ENCODE results near the gene ACOT9. TPM values are rescaled to one million over a fixed set of nuclear protein-coding genes. Genes with fewer than 3 reads are reported as not detected.

Gene ACOT9
- total RNA-seq, 1 experiment from 2014 or later: 75.6 TPM

- Histone ChIP-seq H4K20me1 (ENCODE audit: low read length) (no peaks in the 10 kb centered on the region), H3K9me2 (replicated peaks; ENCODE audit: low read length) (no peaks in the 10 kb centered on the region), H3K9ac (ENCODE audit: low read length) (no peak overlapping the region), H2AFZ (ENCODE audit: low read length) (no peak overlapping the region), H3K4me2 (ENCODE audit: low read length) (no peak overlapping the region), H3K4me3 (ENCODE audit: low read length) (no peak overlapping the region), H3K4me1 (ENCODE audit: insufficient read depth, low read length) (no peaks in the 10 kb centered on the region), H3F3A (ENCODE audit: low read length, unreplicated experiment) (no peaks in the 10 kb centered on the region), H3K9me3 (ENCODE audit: low read length) (no peaks in the 10 kb centered on the region), H3K79me2 (ENCODE audit: low read length) (no peaks in the 10 kb centered on the region), H3K27ac (ENCODE audit: low read length) (no peak overlapping the region), H3K36me3 (ENCODE audit: low read depth, low read length) (no peaks in the 10 kb centered on the region), H3K27me3 (ENCODE audit: low read length) (no peaks in the 10 kb centered on the region; the same call in 1 of the 2 replicates)
- BruUV-seq (replicated peaks): no TSS peak
- CTCF ChIA-PET: no interaction called here
- no peak for TF ChIP-seq EZH2 (IDR thresholded peaks at IDR 0.05; ENCODE audit: low read length, unreplicated experiment)
- no peak for TF ChIP-seq EZH2phosphoT487 (IDR thresholded peaks at IDR 0.05; ENCODE audit: borderline replicate concordance, low read length)
- TF ChIP-seq CTCF (conservative IDR thresholded peaks at IDR 0.05; ENCODE audit: low read depth, low read length): no peak
- ATAC-seq: no peak
- no peak for DNase-seq
- POLR2A ChIA-PET (ENCODE audit: unreplicated experiment): no interaction called here
- intact Hi-C loops (cut with micrococcal nuclease): no loop called here
These were observed 87.0 kb downstream of the ACOT9 start for GRCh38 chrX:23656091-23656490.

Other genes with a start within 250 kb of the ACOT9 start
- 249 and 276 TPM in 2 replicates for gene PRDX4, start 75.8 kb downstream of the ACOT9 start, total RNA-seq (2014; rRNA removed)
- gene SAT1, start 39.9 kb upstream of the ACOT9 start, total RNA-seq (2014; rRNA removed): 414 and 448 TPM in 2 replicates
- gene APOO, start 164.7 kb upstream of the ACOT9 start, total RNA-seq (2014; rRNA removed): 30.4 and 34.0 TPM in 2 replicates
- not detected in 2 replicates for gene CXorf58, start 164.7 kb upstream of the ACOT9 start, total RNA-seq (2014; rRNA removed)

All from PC-3 (cell line).